ENCODE measurements around the gene RBM4. TPM values are rescaled to one million over a fixed set of nuclear protein-coding genes. Genes with fewer than 3 reads are reported as not detected.

RBM4 gene
- total and polyA plus RNA-seq, 2 donors (not counting 1 experiment from before 2014, with no cell fraction given): 125 to 199 TPM

- no peak overlapping the region for H3K4me3 Mint-ChIP-seq
- Histone ChIP-seq H3K27ac (ENCODE audit: low read length in 2 of 2) (peak overlapping the region in 1 of 2 donors; percentile 18), H3K4me1 (ENCODE audit: control insufficient read depth in 2 of 2, insufficient read depth in 2 of 2, low read length in 2 of 2) (peaks cover 13 to 35% of the 10 kb centered on the region in 2 donors), H2AFZ (ENCODE audit: insufficient read depth, low read depth, low read length, poor library complexity, severe bottlenecking) (no peak overlapping the region), H3K4me3 (ENCODE audit: control extremely low read depth in 1 of 5, extremely low read depth in 1 of 5, insufficient read depth in 1 of 5, low read depth in 2 of 5, low read length in 4 of 5) (no peak overlapping the region), H3K27me3 (replicated peaks in 1 of 4; ENCODE audit: control extremely low read depth in 1 of 4, control insufficient read depth in 3 of 4, insufficient read depth in 4 of 4, low read length in 3 of 4) (no peaks in the 10 kb centered on the region), H3K79me2 (ENCODE audit: control insufficient read depth, insufficient read depth, low read length) (peaks cover 100% of the 10 kb centered on the region), H4K20me1 (ENCODE audit: control insufficient read depth, insufficient read depth, low read length, poor library complexity, severe bottlenecking) (peaks cover 97% of the 10 kb centered on the region), H3K9ac (ENCODE audit: low read length) (no peak overlapping the region), H3K4me2 (replicated peaks; ENCODE audit: low read depth, low read length, poor library complexity, severe bottlenecking) (no peak overlapping the region), H3K36me3 (replicated peaks in 1 of 2; ENCODE audit: control extremely low read depth in 1 of 2, control insufficient read depth in 1 of 2, extremely low read depth in 1 of 2, insufficient read depth in 2 of 2, low read length in 1 of 2) (peaks cover 7 to 75% of the 10 kb centered on the region in 2 experiments), H3K9me3 (ENCODE audit: control extremely low read depth in 1 of 3, control insufficient read depth in 2 of 3, insufficient read depth in 1 of 3, low read length in 2 of 3) (no peaks in the 10 kb centered on the region)
- 100% methylated on average over 5 of the region's 7 CpGs for WGBS (ENCODE audit: insufficient coverage)
- H3K27me3 Mint-ChIP-seq: no peaks in the 10 kb centered on the region
- ATAC-seq (ENCODE audit: low read depth): no peak
- TF ChIP-seq EZH2 (IDR thresholded peaks at IDR 0.05; ENCODE audit: borderline replicate concordance, insufficient read depth, low read depth, low read length, poor library complexity, severe bottlenecking): no peak
- TF ChIP-seq CTCF (IDR thresholded peaks at IDR 0.05): no peak
- H3K4me1 Mint-ChIP-seq: peaks cover 48% of the 10 kb centered on the region
- ChIA-PET POLR2A (interaction anchor here (1.0 kb wide), 1 partner anchor 11 kb away, joined by 8 read pairs; the partner anchor contains the start of gene RBM4), CTCF (interaction anchor here (1.5 kb wide), 1 partner anchor 50 kb away, joined by 3 read pairs; no protein-coding TSS in a partner anchor)
- no peak for DNase-seq
- no peak overlapping the region for H3K27ac Mint-ChIP-seq
- no peaks in the 10 kb centered on the region for H3K9me3 Mint-ChIP-seq (ENCODE audit: insufficient read depth)
- intact Hi-C loops (cut with micrococcal nuclease): no loop called here
Measured at GRCh38 chr11:66628061-66628603, 10.4 kb upstream of the RBM4 start.

- Histone ChIP-seq H3K4me3 (ENCODE audit: control extremely low read depth in 1 of 5, extremely low read depth in 1 of 5, insufficient read depth in 1 of 5, low read depth in 2 of 5, low read length in 4 of 5) (no peak overlapping the region), H3K36me3 (replicated peaks in 1 of 2; ENCODE audit: control extremely low read depth in 1 of 2, control insufficient read depth in 1 of 2, extremely low read depth in 1 of 2, insufficient read depth in 2 of 2, low read length in 1 of 2) (peaks cover 7 to 71% of the 10 kb centered on the region in 2 experiments), H3K27ac (ENCODE audit: low read length in 2 of 2) (peak overlapping the region in 1 of 2 donors; percentile 39), H3K27me3 (replicated peaks in 1 of 4; ENCODE audit: control extremely low read depth in 1 of 4, control insufficient read depth in 3 of 4, insufficient read depth in 4 of 4, low read length in 3 of 4) (no peaks in the 10 kb centered on the region), H3K9ac (ENCODE audit: low read length) (no peak overlapping the region), H2AFZ (ENCODE audit: insufficient read depth, low read depth, low read length, poor library complexity, severe bottlenecking) (no peak overlapping the region), H4K20me1 (ENCODE audit: control insufficient read depth, insufficient read depth, low read length, poor library complexity, severe bottlenecking) (peaks cover 91% of the 10 kb centered on the region), H3K79me2 (ENCODE audit: control insufficient read depth, insufficient read depth, low read length) (peaks cover 100% of the 10 kb centered on the region), H3K9me3 (ENCODE audit: control extremely low read depth in 1 of 3, control insufficient read depth in 2 of 3, insufficient read depth in 1 of 3, low read length in 2 of 3) (no peaks in the 10 kb centered on the region), H3K4me1 (ENCODE audit: control insufficient read depth in 2 of 2, insufficient read depth in 2 of 2, low read length in 2 of 2) (peaks cover 6 to 27% of the 10 kb centered on the region in 2 donors), H3K4me2 (replicated peaks; ENCODE audit: low read depth, low read length, poor library complexity, severe bottlenecking) (no peak overlapping the region)
- ATAC-seq (ENCODE audit: low read depth) (no peak), DNase-seq (no peak)
- TF ChIP-seq CTCF (IDR thresholded peaks at IDR 0.05) (no peak), EZH2 (IDR thresholded peaks at IDR 0.05; ENCODE audit: borderline replicate concordance, insufficient read depth, low read depth, low read length, poor library complexity, severe bottlenecking) (no peak)
- Mint-ChIP-seq H3K27ac (no peak overlapping the region), H3K4me3 (no peak overlapping the region), H3K4me1 (peaks cover 40% of the 10 kb centered on the region), H3K27me3 (no peaks in the 10 kb centered on the region), H3K9me3 (ENCODE audit: insufficient read depth) (no peaks in the 10 kb centered on the region)
- no CpG with 5 or more reads among the region's 2 CpGs for WGBS (ENCODE audit: insufficient coverage)
- ChIA-PET POLR2A (interaction anchor here (1.0 kb wide), 1 partner anchor 9 kb away, joined by 8 read pairs; the partner anchor contains the start of gene RBM4), CTCF (no interaction called here)
- intact Hi-C loops (cut with micrococcal nuclease): no loop called here
Measured at GRCh38 chr11:66629356-66629755, 9.1 kb upstream of the RBM4 start.
